A549 (cell line): ENCODE measurements around the gene TCAF2.
"Not testable (repeated sequence)": the region's sequence is repeated elsewhere in the genome, so short reads cannot be mapped to it uniquely, and the experiment has no call there.

Experiments
- BHLHE40 ChIP-seq: IDR thresholded peaks from 2 replicates; pipeline ENCODE4 v1.6.1; 2012; ENCODE audit warnings: low read depth, low read length, inconsistent platforms
- CHD2 ChIP-seq: fragments of 150-350 bp; IDR thresholded peaks from 2 replicates; pipeline ENCODE4 v1.6.1; 2014; ENCODE audit warnings: low read length; ENCODE audit not compliant: partially characterized antibody
- CTCF ChIP-seq: fragments of >200 bp; sonication (Bioruptor Twin); formaldehyde crosslinking; IDR thresholded peaks from 3 replicates; pipeline ENCODE4 v1.5.1; 2016
- EHMT2 ChIP-seq: fragments of 200-600 bp; sonication (generic); IDR thresholded peaks from 2 replicates; pipeline ENCODE4 v1.6.1; 2016; ENCODE audit warnings: antibody characterized with exemption, low read depth, mild to moderate bottlenecking, moderate library complexity
- HDAC2 ChIP-seq: fragments of 200-600 bp; sonication (generic); IDR thresholded peaks from 2 replicates; pipeline ENCODE4 v1.6.1; 2016
- KDM1A ChIP-seq: fragments of 200-600 bp; sonication (generic); IDR thresholded peaks from 2 replicates; pipeline ENCODE4 v1.6.1; 2016; ENCODE audit warnings: low read depth, mild to moderate bottlenecking
- KDM5A ChIP-seq: fragments of 200-600 bp; sonication (generic); IDR thresholded peaks from 2 replicates; pipeline ENCODE4 v1.6.1; 2016; ENCODE audit warnings: antibody characterized with exemption, mild to moderate bottlenecking
- MAZ ChIP-seq: fragments of 150-350 bp; IDR thresholded peaks from 2 replicates; pipeline ENCODE4 v1.6.1; 2014; ENCODE audit warnings: antibody characterized with exemption, low read depth, low read length, borderline replicate concordance
- NFE2L2 ChIP-seq: fragments of 150-350 bp; conservative IDR thresholded peaks from 2 replicates; pipeline ENCODE4 v1.6.1; 2014; ENCODE audit warnings: low read length
- POLR2AphosphoS2 ChIP-seq: conservative IDR thresholded peaks from 2 replicates; pipeline ENCODE4 v1.6.1; 2012; ENCODE audit warnings: low read length, improper control_type of control experiment, inconsistent platforms
- RAD21 ChIP-seq, 2 experiments: fragments of >200 bp in 1 of 2; sonication (Bioruptor Twin) in 1 of 2; formaldehyde crosslinking in 1 of 2; IDR thresholded peaks in 1 of 2; conservative IDR thresholded peaks in 1 of 2; 2 replicates in 1 of 2; 3 replicates in 1 of 2; pipeline ENCODE4 v1.6.1; 2012 to 2018; ENCODE audit warnings: inconsistent platforms in 1 of 2
- RFX5 ChIP-seq: fragments of 450-650 bp; IDR thresholded peaks from 2 replicates; pipeline ENCODE4 v1.7.1; 2014; ENCODE audit warnings: antibody characterized with exemption, mild to moderate bottlenecking, moderate library complexity
- USF2 ChIP-seq: fragments of 450-650 bp; IDR thresholded peaks from 2 replicates; pipeline ENCODE4 v1.6.1; 2014; ENCODE audit warnings: antibody characterized with exemption

DNA sequence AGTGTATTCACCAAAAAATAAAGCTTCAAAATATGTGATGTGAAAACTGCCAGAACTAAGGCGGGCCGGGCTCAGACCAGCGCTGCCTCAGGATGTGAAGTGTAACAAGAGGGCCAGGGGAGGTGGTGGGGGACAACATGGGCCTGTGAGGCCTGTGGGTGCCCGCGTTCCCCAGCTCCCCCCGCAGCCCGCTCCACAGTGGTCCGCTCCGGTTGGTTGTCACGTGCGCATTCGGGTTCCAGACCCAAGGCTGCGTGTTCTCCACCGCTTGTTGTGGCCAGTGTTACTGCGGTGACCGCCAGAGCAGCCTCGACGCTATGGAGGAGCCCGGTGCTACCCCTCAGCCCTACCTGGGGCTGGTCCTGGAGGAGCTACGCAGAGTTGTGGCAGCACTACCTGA lies 49.3 kb upstream of the TCAF2 start, which contains the start of gene CTAGE15:
- TF ChIP-seq USF2; CTCF; HDAC2; EHMT2; BHLHE40; KDM1A; MAZ; RFX5; POLR2AphosphoS2; KDM5A; RAD21 (conservative IDR thresholded peaks at IDR 0.05 in 1 of 2, IDR thresholded peaks at IDR 0.05 in 1 of 2); CHD2; NFE2L2: not testable (repeated sequence)
